ENCODE measurements around the gene CYP27C1.
"Not testable (repeated sequence)": the region's sequence is repeated elsewhere in the genome, so short reads cannot be mapped to it uniquely, and the experiment has no call there.

Gene CYP27C1

DNA sequence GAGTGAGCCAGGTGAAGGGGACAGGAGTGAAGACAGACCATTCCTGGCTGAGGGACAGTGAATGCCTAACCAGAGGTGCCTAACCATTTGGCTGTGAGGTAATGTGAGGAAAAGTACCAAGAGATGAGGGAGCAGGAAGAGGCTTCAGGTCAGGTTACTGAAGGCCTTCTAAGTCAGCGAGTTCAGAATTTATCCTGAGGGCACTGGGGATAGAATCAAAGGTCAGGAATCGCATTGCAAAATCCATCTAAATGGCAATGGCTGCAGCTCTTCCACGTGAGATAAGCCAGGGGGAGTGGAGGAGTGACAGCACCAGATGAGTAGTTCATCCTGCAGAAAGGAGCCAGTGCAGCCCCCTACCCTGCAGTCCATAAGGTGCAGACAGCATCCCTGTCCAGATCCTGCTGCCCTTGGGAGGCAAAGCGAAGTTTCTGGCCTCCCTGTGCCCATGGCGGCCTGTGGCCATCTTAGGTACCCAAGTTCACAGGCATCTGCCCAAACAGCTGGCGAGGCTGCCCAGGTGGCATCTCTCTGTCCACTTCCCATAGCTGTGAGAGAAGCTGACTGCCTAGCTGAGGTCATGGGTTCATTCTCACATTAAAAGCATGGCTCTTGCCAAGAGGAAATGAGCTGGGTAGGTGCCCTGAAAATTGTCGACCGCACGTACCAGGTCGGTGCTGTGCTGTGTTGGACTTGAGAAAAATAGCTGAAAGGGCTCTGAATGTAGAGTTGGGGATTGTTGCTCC lies 49.5 kb downstream of the CYP27C1 start:
- DNase-seq: no peak

DNA sequence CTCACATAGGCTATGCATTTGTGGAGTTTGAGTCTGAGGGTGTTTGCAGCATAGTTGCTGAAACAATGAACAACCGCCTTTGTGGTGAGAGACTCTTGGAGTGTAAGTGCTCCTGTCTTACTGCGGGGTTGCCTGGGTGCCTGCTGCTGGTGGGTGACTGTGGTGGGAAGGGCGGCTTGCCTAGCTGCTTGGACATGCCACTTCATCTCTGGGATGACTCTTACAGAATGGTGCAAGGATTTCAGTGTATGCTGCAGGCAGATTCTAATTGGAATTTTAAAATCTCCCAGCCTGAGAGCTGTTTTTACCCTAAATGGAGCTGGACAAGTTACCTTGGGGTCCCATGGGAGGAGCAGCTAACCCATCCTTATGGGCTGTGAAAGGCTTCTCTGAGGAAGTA lies 50.1 kb downstream of the CYP27C1 start:
- no peak for DNase-seq

DNA sequence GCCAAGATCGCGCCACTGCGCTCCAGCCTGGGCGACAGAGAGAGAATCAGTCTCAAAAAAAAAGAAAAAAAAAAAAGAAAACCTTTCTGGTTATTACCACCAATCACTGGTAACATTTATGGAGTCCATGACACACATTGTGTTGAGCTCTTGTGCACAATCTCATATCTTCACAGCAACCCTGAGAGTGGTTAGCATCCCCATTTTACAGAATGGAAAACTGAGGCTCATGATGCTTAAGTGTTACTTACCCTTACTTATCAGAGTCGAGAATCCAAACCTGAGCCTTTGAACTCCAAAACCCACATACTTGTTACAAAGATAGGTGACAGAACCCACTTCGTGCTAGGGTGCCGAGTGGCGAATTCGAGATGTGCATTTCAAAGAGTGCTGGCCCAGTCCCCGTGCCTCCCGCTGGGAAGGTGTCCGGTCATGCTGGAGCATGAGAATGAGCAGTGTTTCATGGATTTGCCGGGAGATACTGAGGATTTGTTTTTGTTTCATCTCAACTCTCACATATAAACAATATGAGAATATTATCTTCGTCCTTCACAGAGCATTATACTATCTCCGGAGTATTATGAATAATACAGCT lies 50.9 kb downstream of the CYP27C1 start:
- peak; percentile 40 for DNase-seq

DNA sequence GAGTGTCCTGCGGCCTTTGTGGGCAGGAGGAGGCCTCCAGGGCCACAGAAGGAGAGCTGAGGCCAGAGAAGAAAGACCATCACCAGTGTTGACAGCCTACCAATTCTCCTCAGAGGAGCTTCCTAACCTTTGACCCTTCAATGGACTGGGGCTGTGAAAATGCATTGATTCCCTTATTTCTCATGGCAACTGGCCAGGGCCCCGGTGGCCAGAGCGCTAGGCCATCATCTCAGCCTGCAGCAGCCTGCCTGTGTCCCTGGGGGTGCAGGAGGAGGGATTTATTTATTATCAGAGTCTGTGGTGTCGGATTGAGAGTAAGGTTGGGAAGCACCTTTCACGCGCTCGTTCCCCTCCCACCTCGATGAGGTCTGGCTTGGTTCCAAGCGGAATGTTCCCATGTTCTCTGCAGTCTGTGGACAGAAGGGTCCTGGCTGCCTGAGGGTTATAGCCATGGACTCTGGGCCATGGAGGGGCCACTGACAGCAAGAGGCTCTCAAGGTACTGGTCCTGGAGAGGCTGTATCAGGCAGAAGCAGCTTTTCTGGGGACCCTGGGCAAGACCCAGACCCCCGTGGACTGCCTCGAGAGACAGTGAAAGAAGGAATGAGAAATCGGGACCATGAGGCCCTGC lies 53.8 kb downstream of the CYP27C1 start:
- DNase-seq: peak; percentile 20

DNA sequence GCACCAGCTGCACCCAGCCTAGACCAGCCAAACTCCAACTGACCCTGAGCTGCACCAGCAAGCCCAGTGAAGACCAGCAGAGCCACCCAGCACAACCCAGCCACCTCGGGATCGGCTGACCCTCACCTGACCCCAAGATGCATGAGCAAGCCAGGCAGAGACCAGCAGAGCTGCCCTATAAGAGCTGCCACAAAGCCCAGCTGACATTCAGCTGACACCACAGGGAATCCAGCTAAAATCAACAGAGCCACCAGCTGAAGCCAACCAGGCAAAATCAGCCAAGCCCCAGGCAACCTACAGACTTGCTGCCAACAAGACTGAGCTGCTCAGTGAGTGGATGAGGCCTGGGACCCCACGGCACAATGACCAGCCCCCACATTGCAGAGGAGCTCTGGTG lies 54.6 kb downstream of the CYP27C1 start:
- DNase-seq: peak; percentile 29

DNA sequence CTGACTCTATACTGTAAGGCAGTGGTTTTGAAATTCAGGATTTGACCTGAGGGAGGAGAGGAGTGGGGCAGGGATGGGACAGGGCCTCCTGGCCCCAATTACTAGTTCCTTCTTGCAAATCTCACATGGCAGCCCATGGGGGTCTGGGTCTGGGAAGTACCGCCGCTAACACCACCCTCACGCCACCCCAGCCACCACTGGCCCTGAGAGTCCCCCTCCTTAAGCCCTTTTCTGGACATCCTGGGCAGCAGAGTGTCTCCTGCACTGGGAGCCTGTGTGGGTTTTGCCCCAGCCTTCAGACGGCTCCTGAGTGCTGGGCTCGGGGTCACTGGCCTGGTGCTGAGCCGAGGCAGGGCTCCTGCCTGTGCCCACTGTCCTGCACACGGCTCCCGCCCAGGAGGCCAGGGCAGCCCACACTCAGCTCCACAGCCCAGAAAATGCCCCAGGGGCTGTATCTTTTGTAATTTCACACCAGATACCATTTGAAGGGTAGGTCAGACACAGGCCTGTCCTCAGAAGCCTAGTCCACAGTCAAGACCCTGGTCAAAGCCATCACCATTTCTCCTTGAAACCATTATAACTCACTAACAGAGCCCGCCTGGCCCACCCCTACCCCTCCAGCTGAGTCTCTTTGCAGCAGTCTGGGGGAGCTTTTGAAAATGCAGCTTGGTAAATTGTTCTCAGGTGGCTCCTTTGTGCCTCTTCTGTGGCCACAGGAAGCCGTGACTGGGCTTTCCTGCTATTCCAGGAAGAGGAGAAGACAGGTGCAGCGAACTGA lies 55.1 kb downstream of the CYP27C1 start:
- DNase-seq: peak; percentile 37

DNA sequence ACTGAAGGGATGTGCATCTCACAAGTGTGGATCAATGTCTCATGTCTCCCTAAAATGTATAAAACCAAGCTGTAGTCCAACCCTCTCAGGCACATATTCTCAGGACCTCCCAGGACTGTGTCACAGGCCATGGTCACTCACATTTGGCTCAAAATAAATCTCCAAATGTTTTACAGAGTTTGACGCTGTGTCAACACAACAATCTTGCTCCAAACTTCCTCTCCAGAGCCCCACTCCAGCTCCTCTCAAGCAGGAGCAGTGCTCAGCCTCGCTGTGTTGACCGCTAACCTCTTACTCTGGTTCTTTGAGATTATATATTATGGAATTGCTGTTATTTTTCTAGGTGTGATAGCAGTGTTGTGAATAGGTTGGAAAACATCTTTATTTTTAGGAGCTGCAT lies 56.2 kb downstream of the CYP27C1 start:
- peak; percentile 15 for DNase-seq

DNA sequence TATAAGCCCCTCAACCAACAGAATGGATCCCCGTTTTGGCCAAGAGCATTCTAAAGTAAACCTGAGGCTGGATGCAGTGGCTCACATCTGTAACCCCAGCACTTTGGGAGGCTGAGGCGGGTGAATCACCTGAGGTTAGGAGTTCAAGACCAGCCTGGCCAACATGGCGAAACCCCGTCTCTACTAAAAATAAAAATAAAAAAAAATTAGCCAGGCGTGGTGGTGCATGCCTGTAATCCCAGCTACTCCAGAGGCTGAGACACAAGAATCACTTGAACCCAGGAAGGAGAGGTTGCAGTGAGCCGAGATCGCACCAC lies 57.1 kb downstream of the CYP27C1 start:
- DNase-seq: not testable (repeated sequence)

DNA sequence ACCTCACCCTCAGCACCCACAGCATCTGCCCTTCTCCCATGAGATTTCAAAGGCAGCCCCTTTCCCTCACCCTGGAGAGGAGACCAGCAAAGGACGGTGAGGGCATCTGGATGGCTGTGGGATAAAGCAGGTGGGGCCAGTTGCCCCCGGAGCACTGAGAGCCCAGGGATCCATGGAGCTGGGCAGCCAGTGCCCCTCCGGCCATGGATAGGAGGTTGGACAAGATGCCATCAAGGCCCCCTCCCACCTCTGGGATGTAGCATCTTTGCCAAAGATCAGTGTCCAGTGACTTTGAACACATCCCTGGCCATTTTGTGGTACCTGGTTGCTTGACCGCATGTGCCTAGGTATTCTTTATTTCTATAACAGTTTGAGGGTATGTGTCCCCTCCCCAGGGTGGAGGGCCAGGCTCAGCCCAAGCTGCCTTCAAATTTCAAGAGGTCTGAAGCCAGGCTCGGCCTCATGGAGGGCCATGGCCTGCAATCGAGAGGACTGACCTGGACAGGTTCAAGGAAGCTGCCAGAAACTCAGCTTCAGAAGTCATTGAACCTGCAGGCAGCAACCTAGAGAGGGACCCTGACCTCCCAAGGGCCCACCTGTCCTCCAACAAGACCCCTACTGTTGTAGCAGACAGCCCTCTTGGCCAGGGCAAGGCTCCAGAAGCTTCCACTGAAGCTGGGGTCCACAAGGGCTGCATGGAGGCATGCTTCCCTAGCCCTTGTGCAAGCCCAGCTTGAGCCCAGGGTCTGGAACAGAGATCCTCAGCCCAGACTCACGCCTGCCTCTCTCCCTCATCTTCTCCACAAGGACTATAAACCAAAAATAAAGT lies 57.6 kb downstream of the CYP27C1 start:
- DNase-seq: no peak

DNA sequence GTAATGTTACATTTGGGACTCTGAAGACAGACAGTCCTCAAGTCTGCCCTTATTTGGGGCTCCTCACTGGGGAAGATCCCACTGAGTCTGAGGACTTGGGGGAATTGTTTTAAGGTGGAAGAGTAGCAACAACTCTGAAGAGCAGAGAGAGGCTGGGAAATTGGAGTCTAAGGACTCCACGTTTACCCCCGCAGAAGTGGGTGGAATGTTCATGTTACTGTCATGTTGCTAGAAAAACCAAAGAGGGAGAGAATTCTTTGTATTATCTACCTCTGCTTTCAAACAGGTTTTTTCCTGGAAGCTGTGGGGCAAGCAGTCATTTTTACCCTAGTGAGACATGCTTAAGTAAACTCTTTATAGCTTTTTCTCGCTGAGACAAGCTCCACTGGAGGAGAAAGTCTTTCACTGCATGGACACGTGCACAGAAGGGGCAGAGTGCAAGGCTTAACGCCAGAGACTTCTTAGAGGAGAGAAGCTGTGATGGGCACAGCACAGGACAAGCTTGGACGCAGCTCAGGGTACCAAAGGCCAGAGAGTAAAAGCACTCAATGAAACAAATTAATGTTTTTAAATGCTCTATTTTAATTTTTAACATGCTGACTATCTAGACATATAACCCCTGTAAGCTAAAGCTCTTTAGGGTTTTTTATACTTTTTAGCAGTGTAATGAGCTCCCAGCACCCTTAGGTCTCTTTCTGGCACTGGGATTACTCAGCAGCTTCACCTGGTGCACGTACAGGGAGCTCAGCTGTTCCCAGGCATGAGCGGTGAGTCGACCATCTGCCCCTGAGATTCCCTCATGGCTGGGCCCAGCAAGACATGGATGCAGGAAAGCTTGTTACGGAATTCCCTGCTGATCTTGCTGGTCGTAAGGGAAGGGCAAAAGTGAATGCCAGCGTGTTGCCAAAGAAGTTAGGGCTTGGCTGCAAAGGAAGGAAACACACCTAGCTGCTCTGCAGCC lies 58.6 kb downstream of the CYP27C1 start:
- DNase-seq: no peak

DNA sequence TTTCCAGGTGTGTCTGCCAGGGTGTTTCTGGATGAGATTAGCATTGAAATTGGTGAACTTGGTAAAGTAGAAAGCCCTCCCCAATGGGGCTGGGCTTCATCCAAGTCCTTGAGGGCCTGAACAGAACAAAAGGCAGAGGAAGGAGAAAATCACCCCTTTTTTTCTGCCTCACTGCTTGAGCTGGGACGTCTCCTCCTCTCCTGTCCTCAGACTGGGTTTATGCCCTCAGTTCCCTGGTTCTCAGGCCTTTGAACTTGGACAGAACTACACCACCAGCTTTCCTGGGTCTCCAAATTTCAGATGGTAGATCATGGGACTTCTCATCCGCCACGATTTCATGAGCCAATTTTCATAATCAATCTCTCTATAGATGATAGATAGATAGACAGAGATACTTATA lies 59.4 kb downstream of the CYP27C1 start:
- DNase-seq: no peak

DNA sequence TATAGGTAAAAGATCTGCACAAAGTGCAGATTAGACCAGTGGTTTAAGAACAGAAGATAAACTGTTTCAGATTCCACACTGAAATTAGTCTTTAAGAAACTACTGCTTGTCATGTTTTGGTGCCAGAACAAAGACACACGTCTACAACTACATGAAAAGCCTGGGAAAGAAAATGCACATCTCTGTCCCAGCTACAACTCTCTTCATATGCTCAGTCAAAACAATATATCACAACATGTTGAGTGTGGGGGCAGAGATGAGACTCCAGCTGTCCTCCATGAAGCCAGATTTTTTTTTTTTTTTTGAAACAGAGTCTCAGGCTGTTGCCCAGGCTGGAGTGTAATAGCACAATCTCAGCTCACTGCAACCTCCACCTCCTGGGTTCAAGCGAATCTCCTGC lies 60.6 kb downstream of the CYP27C1 start:
- DNase-seq: no peak

DNA sequence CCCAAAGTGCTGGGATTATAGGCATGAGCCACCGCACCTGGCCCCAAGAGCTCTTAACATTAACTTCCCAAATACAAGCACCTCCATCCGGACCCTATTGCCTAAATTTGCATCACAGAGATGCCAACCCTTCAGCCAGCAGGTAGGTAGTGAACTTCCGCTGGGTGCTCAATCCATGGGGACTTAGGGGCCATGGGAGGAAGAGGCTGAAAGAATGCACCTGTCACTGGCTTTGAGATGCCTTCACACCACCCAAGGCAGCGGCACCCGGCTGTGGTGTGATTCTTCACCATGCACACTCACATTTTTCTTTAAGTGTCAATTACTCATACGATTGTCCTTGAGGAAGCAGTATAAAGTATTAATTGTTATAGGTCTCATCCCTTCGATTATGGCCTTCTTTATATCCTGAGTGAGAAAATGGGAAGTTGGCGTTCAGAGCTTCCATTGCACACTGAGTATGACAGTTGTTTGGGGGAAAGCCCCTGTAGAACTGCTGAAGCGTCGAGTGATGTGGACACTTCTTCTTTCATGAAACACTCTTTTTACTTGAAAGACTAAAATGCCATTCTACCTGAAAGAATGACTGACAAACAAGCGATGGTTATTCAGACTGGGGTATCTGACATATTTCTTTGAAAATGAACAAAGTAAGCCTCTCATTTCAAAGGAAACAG lies 61.3 kb downstream of the CYP27C1 start:
- no peak for DNase-seq

DNA sequence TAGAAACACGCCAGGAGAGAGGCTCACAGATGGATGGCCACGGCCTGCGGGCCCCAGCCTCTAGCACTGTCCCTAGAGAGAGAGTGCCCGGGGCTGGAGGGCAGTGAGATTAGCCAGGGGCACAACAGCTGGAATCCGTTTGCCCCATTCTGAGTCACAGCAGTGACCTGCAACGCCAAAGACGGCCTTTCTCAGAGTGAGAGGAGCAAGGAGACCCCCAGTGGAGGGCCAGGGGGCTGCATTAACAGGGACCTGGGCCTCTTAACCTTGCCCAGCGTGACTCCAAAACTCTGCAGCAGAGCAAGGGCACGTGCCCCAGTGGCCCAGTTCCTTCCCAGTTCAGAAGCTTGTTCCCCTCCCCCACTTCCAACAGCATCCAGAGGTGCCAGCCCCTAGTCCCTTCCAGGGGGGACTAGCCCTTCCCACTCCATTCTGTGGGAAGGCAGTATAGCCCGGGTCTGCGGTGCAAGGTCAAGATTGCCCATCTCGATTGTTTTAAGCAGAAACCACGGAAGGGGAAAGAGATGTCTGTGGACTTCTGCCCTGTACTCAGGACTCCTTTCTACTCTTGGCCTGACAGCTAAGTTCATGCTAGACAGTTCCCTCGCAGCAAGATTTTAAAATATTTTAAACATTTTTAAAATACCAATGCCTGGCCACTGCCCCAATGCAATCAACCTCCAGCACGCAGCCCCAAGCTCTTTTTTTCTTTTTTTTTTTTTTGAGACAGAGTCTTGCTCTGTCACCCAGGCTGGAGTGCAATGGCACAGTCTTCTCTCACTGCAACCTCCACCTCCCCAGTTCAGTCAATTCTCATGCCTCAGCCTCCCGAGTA lies 62.2 kb downstream of the CYP27C1 start:
- no peak for DNase-seq

DNA sequence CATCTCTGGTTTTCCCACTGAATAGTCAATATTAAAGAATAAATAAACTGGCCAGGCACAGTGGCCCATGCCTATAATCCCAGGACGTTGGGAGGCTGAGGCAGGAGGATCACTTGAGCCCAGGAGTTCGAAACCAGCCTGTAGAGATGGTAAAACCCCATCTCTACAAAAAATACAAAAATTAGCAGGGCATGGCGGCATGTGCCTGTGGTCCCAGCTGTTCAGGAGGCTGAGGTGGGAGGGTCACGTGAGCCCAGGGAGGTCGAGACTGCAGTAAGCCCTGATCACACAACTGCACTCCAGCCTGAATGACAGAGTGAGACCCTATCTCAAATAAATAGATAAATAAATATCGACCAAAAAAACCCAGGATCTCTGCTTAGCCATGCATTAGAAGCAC lies 63.0 kb downstream of the CYP27C1 start:
- no peak for DNase-seq

DNA sequence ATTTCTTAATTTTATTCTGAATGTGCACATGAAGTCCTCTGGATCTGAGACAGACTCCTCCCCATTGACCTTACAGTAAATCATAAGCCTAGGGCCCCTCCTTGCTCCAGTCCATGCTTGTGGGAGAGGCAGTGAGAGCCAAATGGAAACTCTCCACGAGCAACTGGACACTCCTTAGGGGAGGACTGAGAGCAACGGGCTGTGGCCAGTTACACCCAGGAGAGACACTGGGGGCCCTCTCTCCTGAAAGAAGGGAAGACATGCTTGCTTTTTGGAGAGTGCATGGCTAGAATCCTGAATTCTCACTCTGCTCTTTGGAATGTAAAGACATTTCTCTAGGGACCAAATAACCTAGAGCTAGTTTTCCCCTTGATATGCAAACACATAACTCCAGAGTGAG lies 64.2 kb downstream of the CYP27C1 start:
- DNase-seq: no peak

DNA sequence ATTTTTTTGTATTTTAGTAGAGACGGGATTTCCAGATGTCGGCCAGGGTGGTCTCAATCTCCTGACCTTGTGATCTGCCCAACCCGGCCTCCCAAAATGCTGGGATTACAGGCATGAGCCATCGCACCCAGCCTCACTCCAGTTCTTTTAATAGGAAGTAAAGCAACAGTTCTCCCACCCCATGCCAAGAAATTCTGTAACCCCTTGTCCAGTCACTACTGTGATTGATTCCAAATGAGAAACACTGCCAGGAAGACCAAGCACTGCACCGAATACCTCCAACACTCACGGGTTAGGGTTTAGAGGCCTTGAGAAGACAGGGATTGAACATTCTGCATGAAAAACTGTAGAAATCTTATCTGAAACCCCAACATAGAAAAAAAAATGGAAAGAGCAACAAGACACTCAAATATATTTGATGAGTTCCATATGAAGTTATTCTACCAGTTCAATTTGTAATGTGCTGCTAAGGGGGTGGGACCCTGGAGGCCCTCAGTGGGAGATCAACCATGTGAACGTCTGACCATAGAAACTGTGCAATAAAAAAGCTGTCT lies 65.0 kb downstream of the CYP27C1 start:
- DNase-seq: no peak

DNA sequence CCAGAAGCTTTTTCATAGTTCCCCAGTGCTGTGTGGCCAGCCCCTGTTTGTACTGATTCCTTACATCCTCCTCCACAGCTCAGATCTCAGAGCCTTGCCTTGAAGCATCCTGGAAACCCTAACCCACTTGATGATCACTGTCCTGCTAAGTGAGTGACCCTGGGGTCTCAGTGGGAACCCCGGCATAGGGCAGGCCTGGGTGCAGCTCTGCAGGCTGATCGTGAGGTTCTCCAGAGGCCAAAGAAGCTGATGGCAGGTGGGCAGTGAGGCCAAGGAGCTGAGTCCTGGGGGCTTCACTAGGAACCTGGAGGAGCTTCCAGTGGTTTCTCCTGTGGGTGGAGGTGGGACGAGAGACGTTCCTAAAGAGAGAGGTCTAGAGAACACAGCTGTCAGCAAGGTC lies 65.7 kb downstream of the CYP27C1 start:
- no peak for DNase-seq

DNA sequence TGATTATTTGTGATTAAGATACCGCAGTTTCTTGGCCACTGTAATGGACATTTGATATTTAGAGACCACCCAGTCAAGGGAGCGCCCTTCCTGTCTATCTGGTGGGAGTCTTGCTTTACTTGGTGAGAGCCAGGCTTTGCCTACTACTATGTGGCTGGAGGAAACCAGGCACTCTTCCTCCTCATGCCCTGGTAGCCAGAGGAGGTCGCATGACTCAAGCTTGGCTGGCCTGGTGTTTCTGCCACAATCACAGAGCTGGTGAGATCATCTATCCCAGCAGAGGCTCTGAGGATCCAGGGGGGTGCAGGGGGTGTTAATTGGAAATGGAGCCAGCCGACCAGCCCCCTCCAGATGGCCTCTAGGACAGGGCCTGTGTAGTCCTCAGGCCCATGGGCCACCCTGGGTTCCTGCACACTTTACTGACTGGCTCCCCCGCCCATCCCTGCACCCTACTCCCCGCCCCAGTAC lies 66.4 kb downstream of the CYP27C1 start:
- no peak for DNase-seq

DNA sequence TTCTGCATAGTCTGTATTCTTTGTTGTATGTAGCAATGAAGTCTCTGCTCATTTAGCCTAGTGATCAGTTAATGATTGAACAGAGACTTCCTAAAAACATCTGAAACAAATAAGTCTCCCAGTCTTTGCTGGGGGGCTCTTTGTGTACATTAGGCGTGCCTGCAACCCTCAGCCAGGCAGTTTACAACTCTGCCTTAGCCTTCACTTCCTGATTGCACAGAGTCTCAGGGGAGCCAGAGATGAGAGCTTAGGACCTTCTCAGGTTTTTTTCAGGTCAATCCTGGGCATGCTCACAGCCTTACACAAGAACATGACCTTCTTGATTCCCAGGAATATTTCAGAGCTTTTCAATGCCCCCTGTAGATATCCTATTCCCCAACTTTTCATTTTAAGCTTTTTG lies 69.1 kb downstream of the CYP27C1 start:
- no peak for DNase-seq
